SU-DHL-6 (cell line): ENCODE results near the gene TMEM129.

Source experiments
- CTCF ChIP-seq: fragments of 200-600 bp; sonication (generic); IDR thresholded peaks from one replicate; pipeline ENCODE4 v1.5.1; 2017; ENCODE audit warnings: antibody characterized with exemption, mild to moderate bottlenecking, low read length, moderate library complexity; ENCODE audit not compliant: insufficient read depth, poor library complexity, severe bottlenecking
- EZH2phosphoT487 ChIP-seq: fragments of 200-600 bp; sonication (generic), shearing (Covaris generic); conservative IDR thresholded peaks from 2 replicates; pipeline ENCODE4 v1.6.1; 2018; ENCODE audit warnings: mild to moderate bottlenecking, antibody characterized with exemption, low read length, moderate library complexity, mixed read lengths

DNA sequence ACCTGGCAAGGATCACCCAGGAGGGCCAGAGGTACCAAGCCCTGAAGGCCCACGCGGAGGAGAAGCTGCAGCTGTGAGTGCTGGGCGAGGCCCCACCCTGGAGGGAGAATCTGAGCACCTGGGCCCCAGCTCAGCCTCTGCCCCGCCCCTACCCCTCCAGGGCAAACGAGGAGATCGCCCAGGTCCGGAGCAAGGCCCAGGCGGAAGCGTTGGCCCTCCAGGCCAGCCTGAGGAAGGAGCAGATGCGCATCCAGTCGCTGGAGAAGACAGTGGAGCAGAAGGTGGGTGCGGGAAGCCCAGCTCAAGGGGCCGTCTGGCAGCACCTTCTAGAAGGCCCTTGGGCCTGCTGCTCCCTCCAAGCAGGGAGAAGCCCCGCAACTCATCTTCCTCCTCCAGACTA is 23.4 kb upstream of the TMEM129 start:
- TF ChIP-seq CTCF (no peak), EZH2phosphoT487 (no peak)
